ENCODE results near the gene TAGLN2. TPM values are rescaled to one million over a fixed set of nuclear protein-coding genes. Genes with fewer than 3 reads are reported as not detected.

The TAGLN2 gene
- total RNA-seq, 1 donor from 2014 or later, result 715 TPM

GRCh38 chr1:159949981-159950381, 24.7 kb upstream of the TAGLN2 start:
- no peak for DNase-seq (ENCODE audit: extremely low read depth, low read depth, low spot score)

GRCh38 chr1:159949123-159949522, 23.8 kb upstream of the TAGLN2 start:
- DNase-seq (ENCODE audit: extremely low read depth, low read depth, low spot score), result no peak

- DNase-seq (ENCODE audit: extremely low read depth, low read depth, low spot score), result no peak
These were observed 22.6 kb upstream of the TAGLN2 start for GRCh38 chr1:159947942-159948341.

GRCh38 chr1:159946242-159947187, 21.2 kb upstream of the TAGLN2 start:
- no peak for DNase-seq (ENCODE audit: extremely low read depth, low read depth, low spot score)

- no peak for DNase-seq (ENCODE audit: extremely low read depth, low read depth, low spot score)
These were observed 20.4 kb upstream of the TAGLN2 start, which contains the start of gene IGSF9 for GRCh38 chr1:159945483-159946241. Gene IGSF9 (minus strand): TSS chr1:159945613. CDS start chr1:159943454, 2,159 bp downstream.

- no peak for DNase-seq (ENCODE audit: extremely low read depth, low read depth, low spot score)
These were observed 19.5 kb upstream of the TAGLN2 start for GRCh38 chr1:159944623-159945455.

- no peak for DNase-seq (ENCODE audit: extremely low read depth, low read depth, low spot score)
These were observed 18.8 kb upstream of the TAGLN2 start for GRCh38 chr1:159943908-159944622.

- no peak for DNase-seq (ENCODE audit: extremely low read depth, low read depth, low spot score)
These were observed 18.0 kb upstream of the TAGLN2 start for GRCh38 chr1:159943278-159943640.

GRCh38 chr1:159942632-159943277, 17.4 kb upstream of the TAGLN2 start:
- DNase-seq (ENCODE audit: extremely low read depth, low read depth, low spot score), result no peak

- DNase-seq (ENCODE audit: extremely low read depth, low read depth, low spot score), result no peak
These were observed 16.6 kb upstream of the TAGLN2 start for GRCh38 chr1:159941591-159942560.

GRCh38 chr1:159941141-159941540, 15.8 kb upstream of the TAGLN2 start:
- DNase-seq (ENCODE audit: extremely low read depth, low read depth, low spot score), result no peak

- DNase-seq (ENCODE audit: extremely low read depth, low read depth, low spot score), result no peak
These were observed 14.8 kb upstream of the TAGLN2 start for GRCh38 chr1:159940006-159940620.

- DNase-seq (ENCODE audit: extremely low read depth, low read depth, low spot score), result no peak
These were observed 14.3 kb upstream of the TAGLN2 start for GRCh38 chr1:159939678-159940002.

- DNase-seq (ENCODE audit: extremely low read depth, low read depth, low spot score), result no peak
These were observed 13.8 kb upstream of the TAGLN2 start for GRCh38 chr1:159938905-159939677.

GRCh38 chr1:159938211-159938852, 13.0 kb upstream of the TAGLN2 start:
- no peak for DNase-seq (ENCODE audit: extremely low read depth, low read depth, low spot score)

GRCh38 chr1:159937054-159937750, 11.9 kb upstream of the TAGLN2 start:
- DNase-seq (ENCODE audit: extremely low read depth, low read depth, low spot score), result no peak

Measured in glomerular endothelial cell (primary cell).